Mammary epithelial cell (primary cell): ENCODE results near the gene PRKAR2B.

ENCODE experiments used
- EZH2 ChIP-seq: IDR thresholded peaks from 2 replicates; pipeline ENCODE4 v1.6.1; 2012; ENCODE audit warnings: low read length, inconsistent platforms, borderline replicate concordance
- TF ChIP-seq, protein P1 (sequence below), 2 donors: IDR thresholded peaks in 1 of 2; conservative IDR thresholded peaks in 1 of 2; 2 replicates each; pipeline ENCODE4 v1.5.1; 2011 to 2012; ENCODE audit warnings: inconsistent platforms in 2 of 2, low read length in 2 of 2, mild to moderate bottlenecking in 2 of 2, control low read depth in 1 of 2, low read depth in 1 of 2; ENCODE audit not compliant: insufficient read depth in 1 of 2; ENCODE audit errors: extremely low read depth in 1 of 2

DNA sequence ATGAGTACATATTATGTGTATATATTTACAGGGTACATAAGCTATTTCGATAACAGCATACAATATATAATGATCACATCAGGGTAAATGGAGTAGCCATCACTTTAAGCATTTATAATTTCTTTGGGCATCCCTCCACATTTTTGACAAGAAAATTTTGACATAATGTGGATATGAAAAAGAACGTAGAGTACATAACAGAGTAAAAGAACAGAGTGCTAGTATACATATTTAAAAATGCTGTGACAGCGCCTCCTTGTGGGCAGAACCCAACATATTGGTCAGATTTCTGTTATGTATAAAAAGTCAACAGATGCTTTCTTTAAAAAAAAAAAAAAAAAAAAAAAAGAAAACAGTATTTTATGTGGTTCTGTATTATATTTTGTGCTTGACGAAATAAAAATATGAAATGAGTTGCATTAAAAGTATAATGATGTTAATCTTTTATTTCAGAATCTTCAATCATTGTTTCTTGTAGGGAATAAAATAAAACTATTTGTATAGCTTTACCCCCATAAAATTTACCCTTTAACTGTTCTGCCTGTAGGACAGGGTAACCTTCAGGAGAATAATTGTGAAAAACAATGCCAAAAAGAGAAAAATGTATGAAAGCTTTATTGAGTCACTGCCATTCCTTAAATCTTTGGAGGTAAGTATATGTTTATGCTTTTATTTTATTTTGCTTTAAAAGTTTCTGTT, 106.0 kb downstream of the PRKAR2B start:
- TF ChIP-seq, protein P1, sequence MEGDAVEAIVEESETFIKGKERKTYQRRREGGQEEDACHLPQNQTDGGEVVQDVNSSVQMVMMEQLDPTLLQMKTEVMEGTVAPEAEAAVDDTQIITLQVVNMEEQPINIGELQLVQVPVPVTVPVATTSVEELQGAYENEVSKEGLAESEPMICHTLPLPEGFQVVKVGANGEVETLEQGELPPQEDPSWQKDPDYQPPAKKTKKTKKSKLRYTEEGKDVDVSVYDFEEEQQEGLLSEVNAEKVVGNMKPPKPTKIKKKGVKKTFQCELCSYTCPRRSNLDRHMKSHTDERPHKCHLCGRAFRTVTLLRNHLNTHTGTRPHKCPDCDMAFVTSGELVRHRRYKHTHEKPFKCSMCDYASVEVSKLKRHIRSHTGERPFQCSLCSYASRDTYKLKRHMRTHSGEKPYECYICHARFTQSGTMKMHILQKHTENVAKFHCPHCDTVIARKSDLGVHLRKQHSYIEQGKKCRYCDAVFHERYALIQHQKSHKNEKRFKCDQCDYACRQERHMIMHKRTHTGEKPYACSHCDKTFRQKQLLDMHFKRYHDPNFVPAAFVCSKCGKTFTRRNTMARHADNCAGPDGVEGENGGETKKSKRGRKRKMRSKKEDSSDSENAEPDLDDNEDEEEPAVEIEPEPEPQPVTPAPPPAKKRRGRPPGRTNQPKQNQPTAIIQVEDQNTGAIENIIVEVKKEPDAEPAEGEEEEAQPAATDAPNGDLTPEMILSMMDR (conservative IDR thresholded peaks at IDR 0.05 in 1 of 2, IDR thresholded peaks at IDR 0.05 in 1 of 2; ENCODE audit: extremely low read depth in 1 of 2, insufficient read depth in 1 of 2, low read depth in 1 of 2, low read length in 2 of 2) = peak; percentile 50 to 58
- no peak for TF ChIP-seq EZH2
